Nephron progenitor cell (in vitro differentiated cells): ENCODE measurements around the gene BBS9.
"Not testable (repeated sequence)": the region's sequence is repeated elsewhere in the genome, so short reads cannot be mapped to it uniquely, and the experiment has no call there.

Experiments used
- DNase-seq: peaks from one replicate; pipeline ENCODE4 v3.0.0; 2021
- H3K27ac Mint-ChIP-seq: 2 replicates; pipeline ENCODE4 v1.8.0; 2021; ENCODE audit warnings: mild to moderate bottlenecking, moderate library complexity, mixed read lengths
- H3K27me3 Mint-ChIP-seq: 2 replicates; pipeline ENCODE4 v1.8.0; 2021; ENCODE audit warnings: mild to moderate bottlenecking, low read depth, mixed read lengths; ENCODE audit not compliant: poor library complexity
- H3K36me3 Mint-ChIP-seq: 2 replicates; pipeline ENCODE4 v1.8.0; 2021; ENCODE audit warnings: low read depth, mixed read lengths
- H3K4me1 Mint-ChIP-seq: 2 replicates; pipeline ENCODE4 v1.8.0; 2021; ENCODE audit warnings: mixed read lengths
- H3K4me3 Mint-ChIP-seq: 2 replicates; pipeline ENCODE4 v1.8.0; 2021; ENCODE audit warnings: mild to moderate bottlenecking, moderate library complexity, mixed read lengths
- H3K9me3 Mint-ChIP-seq: 2 replicates; pipeline ENCODE4 v1.8.0; 2021; ENCODE audit warnings: mild to moderate bottlenecking, moderate library complexity, mixed read lengths
- TF ChIP-seq, protein P1 (sequence below): fragments of 200-600 bp; sonication (generic); IDR thresholded peaks from 2 replicates; pipeline ENCODE4 v1.5.0; 2021; ENCODE audit warnings: antibody characterized with exemption

The BBS9 gene

DNA sequence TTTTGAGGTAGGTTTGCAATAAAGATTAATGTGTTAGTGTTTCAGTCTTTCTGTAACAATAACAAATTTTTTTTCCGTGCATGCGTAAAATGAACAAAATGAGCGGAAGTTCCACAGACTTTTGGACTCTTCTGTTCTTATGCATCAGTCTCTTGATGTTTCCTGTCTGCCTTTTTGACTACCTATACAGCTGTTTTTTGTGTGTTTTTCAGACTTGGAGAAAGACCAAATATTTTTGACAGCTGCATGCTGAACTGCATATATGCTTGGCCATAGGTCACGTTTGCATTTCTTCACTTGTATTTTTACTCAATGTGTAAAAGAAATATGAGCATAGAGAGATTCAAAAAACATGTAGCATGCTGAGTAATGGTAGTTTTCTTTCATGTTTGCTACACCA lies 119.3 kb downstream of the BBS9 start:
- Mint-ChIP-seq H3K4me3 (no peak overlapping the region), H3K9me3 (peaks cover 18% of the 10 kb centered on the region), H3K27ac (no peak overlapping the region), H3K27me3 (no peaks in the 10 kb centered on the region), H3K4me1 (peaks cover 5% of the 10 kb centered on the region), H3K36me3 (peaks cover 15% of the 10 kb centered on the region)
- TF ChIP-seq, protein P1, sequence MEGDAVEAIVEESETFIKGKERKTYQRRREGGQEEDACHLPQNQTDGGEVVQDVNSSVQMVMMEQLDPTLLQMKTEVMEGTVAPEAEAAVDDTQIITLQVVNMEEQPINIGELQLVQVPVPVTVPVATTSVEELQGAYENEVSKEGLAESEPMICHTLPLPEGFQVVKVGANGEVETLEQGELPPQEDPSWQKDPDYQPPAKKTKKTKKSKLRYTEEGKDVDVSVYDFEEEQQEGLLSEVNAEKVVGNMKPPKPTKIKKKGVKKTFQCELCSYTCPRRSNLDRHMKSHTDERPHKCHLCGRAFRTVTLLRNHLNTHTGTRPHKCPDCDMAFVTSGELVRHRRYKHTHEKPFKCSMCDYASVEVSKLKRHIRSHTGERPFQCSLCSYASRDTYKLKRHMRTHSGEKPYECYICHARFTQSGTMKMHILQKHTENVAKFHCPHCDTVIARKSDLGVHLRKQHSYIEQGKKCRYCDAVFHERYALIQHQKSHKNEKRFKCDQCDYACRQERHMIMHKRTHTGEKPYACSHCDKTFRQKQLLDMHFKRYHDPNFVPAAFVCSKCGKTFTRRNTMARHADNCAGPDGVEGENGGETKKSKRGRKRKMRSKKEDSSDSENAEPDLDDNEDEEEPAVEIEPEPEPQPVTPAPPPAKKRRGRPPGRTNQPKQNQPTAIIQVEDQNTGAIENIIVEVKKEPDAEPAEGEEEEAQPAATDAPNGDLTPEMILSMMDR, result no peak
- DNase-seq, result no peak

DNA sequence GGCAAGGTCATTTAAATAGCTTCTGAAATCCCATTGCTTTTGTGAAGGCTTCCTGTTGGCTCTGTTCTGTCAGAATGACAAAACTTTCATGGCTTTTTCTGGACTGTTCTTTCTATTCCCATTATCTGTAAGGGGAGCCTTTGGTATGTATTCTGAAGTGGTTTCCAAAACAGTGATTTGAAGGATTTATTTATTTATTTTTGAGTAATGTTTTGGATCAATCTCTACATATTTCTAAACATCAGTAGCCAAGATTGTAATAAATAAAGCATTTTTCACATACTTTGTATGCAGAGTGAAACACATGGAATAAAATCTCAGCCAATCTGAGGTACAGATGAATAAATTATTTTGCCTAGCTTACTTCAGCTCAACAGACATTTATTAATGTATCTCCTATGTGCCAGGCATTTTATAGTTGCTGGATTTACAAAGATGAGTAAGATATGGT lies 121.1 kb downstream of the BBS9 start:
- TF ChIP-seq, protein P1, result no peak
- Mint-ChIP-seq H3K9me3 (peaks cover 18% of the 10 kb centered on the region), H3K4me3 (no peak overlapping the region), H3K27ac (no peak overlapping the region), H3K27me3 (no peaks in the 10 kb centered on the region), H3K4me1 (peaks cover 5% of the 10 kb centered on the region), H3K36me3 (peaks cover 15% of the 10 kb centered on the region)
- DNase-seq, result no peak

DNA sequence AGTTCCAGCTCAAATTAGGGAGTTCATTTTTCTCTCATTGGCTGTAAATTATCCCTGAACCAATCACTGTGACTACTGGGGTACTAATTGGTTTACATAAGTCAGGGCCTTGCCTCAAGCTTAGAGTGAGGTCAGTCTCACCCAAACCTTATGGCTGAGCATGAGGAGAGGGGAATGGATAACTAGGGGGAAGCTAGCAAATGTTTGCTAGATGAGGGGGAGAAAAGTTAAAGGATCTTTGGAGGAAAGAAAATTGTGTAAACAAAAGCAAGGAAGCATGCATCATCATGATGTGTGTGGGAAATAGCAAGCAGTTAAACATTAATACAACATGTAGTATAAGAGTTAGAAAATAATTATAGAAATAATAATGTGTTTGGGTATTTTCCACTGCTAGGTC lies 121.9 kb downstream of the BBS9 start:
- H3K9me3 Mint-ChIP-seq, result peaks cover 18% of the 10 kb centered on the region
- peaks cover 15% of the 10 kb centered on the region for H3K36me3 Mint-ChIP-seq
- DNase-seq, result no peak
- TF ChIP-seq, protein P1, result no peak
- H3K4me1 Mint-ChIP-seq, result no peaks in the 10 kb centered on the region
- H3K4me3 Mint-ChIP-seq, result no peak overlapping the region
- H3K27me3 Mint-ChIP-seq, result no peaks in the 10 kb centered on the region
- peak overlapping the region; percentile 79 for H3K27ac Mint-ChIP-seq

DNA sequence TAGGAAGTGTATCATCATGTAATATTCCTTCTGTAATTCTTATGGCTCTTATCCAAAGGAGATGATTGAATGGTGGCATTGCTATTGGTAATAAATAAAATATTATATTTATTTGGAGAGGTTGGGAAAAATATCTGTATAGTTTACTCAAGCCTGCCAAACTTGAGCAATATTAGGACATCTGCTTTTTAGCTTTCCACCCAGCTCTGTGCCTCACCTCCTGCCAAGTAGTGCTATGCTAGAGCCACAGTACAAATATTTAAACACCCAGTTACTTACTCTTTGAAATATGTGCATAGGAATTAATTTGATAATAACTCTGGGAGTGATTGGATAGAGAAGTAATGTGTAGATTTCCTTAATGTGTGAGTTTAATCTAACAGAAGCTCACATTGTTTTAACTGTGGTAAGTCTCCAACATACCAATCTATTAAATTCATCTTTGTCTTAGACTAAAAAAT lies 129.2 kb downstream of the BBS9 start:
- no peak overlapping the region for H3K27ac Mint-ChIP-seq
- TF ChIP-seq, protein P1, result no peak
- no peak for DNase-seq
- H3K36me3 Mint-ChIP-seq, result no peaks in the 10 kb centered on the region
- H3K4me1 Mint-ChIP-seq, result no peaks in the 10 kb centered on the region
- no peaks in the 10 kb centered on the region for H3K27me3 Mint-ChIP-seq
- H3K9me3 Mint-ChIP-seq, result no peaks in the 10 kb centered on the region
- no peak overlapping the region for H3K4me3 Mint-ChIP-seq

DNA sequence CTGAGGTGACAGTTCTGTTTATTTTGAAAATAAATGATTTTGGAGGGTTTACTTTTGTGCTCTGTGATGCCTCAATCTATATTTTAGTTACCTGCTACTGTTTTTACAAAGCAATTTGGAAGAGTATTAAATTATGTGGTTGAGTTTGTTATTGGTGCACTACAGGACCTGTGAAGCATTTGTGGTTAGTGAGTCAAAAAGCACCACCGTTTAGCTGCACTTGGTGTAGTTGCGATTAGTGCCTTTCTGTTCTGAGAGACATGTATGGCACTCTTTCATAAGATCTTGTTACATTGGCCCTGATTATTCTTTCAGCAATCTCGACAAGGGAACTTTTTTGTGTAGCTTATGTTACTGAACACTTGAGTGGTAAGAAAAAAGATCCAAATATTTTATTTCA lies 132.2 kb downstream of the BBS9 start:
- TF ChIP-seq, protein P1, result no peak
- H3K27ac Mint-ChIP-seq, result no peak overlapping the region
- no peak for DNase-seq
- no peaks in the 10 kb centered on the region for H3K9me3 Mint-ChIP-seq
- no peaks in the 10 kb centered on the region for H3K36me3 Mint-ChIP-seq
- no peaks in the 10 kb centered on the region for H3K4me1 Mint-ChIP-seq
- no peaks in the 10 kb centered on the region for H3K27me3 Mint-ChIP-seq
- H3K4me3 Mint-ChIP-seq, result no peak overlapping the region

DNA sequence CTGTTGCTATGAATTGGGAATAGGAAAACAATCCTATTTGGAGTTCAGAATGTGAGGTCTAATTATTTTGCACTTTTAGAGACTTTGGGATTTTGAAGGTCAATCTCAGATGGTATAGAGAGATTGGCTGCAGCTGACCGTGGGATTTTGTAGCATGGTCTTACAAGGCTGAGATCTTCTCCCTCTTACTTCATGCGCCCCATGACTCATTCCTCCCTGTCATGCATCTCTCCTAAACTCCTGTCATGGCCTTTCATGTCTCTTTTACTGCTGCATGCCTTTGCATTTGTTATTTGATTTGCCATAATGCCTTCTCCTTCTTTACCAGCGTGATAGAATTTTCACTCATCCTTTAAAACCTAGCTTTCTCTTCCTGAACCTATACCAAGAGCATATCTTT lies 133.1 kb downstream of the BBS9 start:
- Mint-ChIP-seq H3K4me3 (no peak overlapping the region), H3K4me1 (no peaks in the 10 kb centered on the region), H3K36me3 (no peaks in the 10 kb centered on the region), H3K9me3 (no peaks in the 10 kb centered on the region), H3K27me3 (no peaks in the 10 kb centered on the region), H3K27ac (no peak overlapping the region)
- TF ChIP-seq, protein P1, result no peak
- no peak for DNase-seq

DNA sequence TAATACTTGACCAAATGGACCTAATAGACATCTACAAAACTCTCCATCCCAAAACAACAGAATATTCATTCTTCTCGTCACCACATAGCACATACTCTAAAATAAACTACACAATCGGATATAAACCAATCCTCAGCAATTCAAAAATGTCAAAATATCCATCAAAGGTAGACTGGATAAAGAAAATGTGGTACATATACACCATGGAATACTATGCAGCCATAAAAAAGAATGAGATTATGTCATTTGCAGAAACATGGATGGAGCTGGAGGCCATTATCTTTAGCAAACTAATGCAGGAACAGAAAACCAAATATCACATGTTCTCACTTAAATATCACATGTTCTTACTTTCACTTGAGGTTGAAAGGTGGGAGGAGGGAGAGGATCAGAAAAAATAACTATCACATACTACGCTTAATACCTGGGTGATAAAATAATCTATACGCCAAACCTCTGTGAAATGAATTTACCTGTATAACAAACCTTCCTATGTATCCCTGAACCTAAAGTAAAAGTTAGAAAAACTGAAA lies 142.5 kb downstream of the BBS9 start:
- not testable (repeated sequence) for H3K27me3 Mint-ChIP-seq, DNase-seq, H3K4me3 Mint-ChIP-seq, H3K27ac Mint-ChIP-seq, H3K4me1 Mint-ChIP-seq
- Mint-ChIP-seq H3K36me3 (peaks cover 32% of the 10 kb centered on the region), H3K9me3 (peaks cover 24% of the 10 kb centered on the region)
